IMR-90 (cell line): ENCODE data around the gene B4GALNT3. TPM values are rescaled to one million over a fixed set of nuclear protein-coding genes. Genes with fewer than 3 reads are reported as not detected.

Experiments
- ATAC-seq: fragments of 200-7000 bp; cut with Tn5 transposase; 2 replicates; pipeline ENCODE4 v1.9.1; 2020; ENCODE audit warnings: low read depth, mild to moderate bottlenecking, moderate library complexity
- BruUV-seq: library from RNA; stranded (reverse); fragments of 400-500 nt; replicated peaks from 2 replicates; lab custom pipeline; 2021; lab: Mats Ljungman, UMichigan
- CTCF ChIA-PET: fragments of 300-600 bp; formaldehyde crosslinking; extraction: SDS; loops from one replicate; lab custom pipeline; 2021; ENCODE audit warnings: antibody characterized with exemption; lab: Yijun Ruan, JAX
- POLR2A ChIA-PET: fragments of 300-600 bp; sonication (Branson Sonifier 250); formaldehyde crosslinking; loops from one replicate; lab custom pipeline; 2022; ENCODE audit warnings: antibody characterized with exemption; ENCODE audit not compliant: unreplicated experiment; lab: Charles Lee
- DNase-seq: peaks from one replicate; pipeline ENCODE4 v3.0.0; 2013
- H2AFZ ChIP-seq: replicated peaks from 2 replicates; pipeline ENCODE3; 2013; ENCODE audit warnings: low read length, mild to moderate bottlenecking; ENCODE audit not compliant: poor library complexity
- H2AK5ac ChIP-seq: 2 replicates; pipeline ENCODE4 v1.6.1; 2013; ENCODE audit warnings: low read depth, low read length, inconsistent platforms
- H2AK9ac ChIP-seq: replicated peaks from 2 replicates; pipeline ENCODE3; 2013; ENCODE audit warnings: mild to moderate bottlenecking, low read depth, low read length, moderate library complexity; ENCODE audit not compliant: poor library complexity
- H2BK120ac ChIP-seq: 2 replicates; pipeline ENCODE4 v1.6.1; 2013; ENCODE audit warnings: low read depth, low read length, inconsistent platforms
- H2BK15ac ChIP-seq: 3 replicates; pipeline ENCODE4 v1.6.1; 2013; ENCODE audit warnings: low read depth, low read length, inconsistent platforms
- H2BK20ac ChIP-seq: 2 replicates; pipeline ENCODE4 v1.6.1; 2013; ENCODE audit warnings: low read depth, mild to moderate bottlenecking, inconsistent platforms, low read length, moderate library complexity
- H2BK5ac ChIP-seq: 2 replicates; pipeline ENCODE4 v1.6.1; 2013; ENCODE audit warnings: mild to moderate bottlenecking, low read depth, low read length, inconsistent platforms; ENCODE audit not compliant: poor library complexity, severe bottlenecking
- H3K14ac ChIP-seq: replicated peaks from 2 replicates; pipeline ENCODE4 v1.6.1; 2013; ENCODE audit warnings: low read depth, low read length, inconsistent platforms
- H3K18ac ChIP-seq: 2 replicates; pipeline ENCODE4 v1.6.1; 2013; ENCODE audit warnings: low read depth, low read length, control low read depth
- H3K23ac ChIP-seq: 2 replicates; pipeline ENCODE4 v1.6.1; 2013; ENCODE audit warnings: low read depth, low read length, inconsistent platforms
- H3K27ac ChIP-seq: 2 replicates; pipeline ENCODE4 v1.5.1; 2013; ENCODE audit warnings: mild to moderate bottlenecking, control low read depth, low read length; ENCODE audit not compliant: insufficient read depth
- H3K27me3 ChIP-seq: 2 replicates; pipeline ENCODE4 v1.6.1; 2013; ENCODE audit warnings: low read length; ENCODE audit not compliant: control insufficient read depth, insufficient read depth
- H3K36me3 ChIP-seq: 2 replicates; pipeline ENCODE4 v1.6.1; 2013; ENCODE audit warnings: low read length, mixed read lengths; ENCODE audit not compliant: control insufficient read depth, insufficient read depth
- H3K4ac ChIP-seq: 2 replicates; pipeline ENCODE4 v1.6.1; 2013; ENCODE audit warnings: low read depth, low read length, inconsistent platforms
- H3K4me1 ChIP-seq: 2 replicates; pipeline ENCODE4 v1.6.1; 2013; ENCODE audit warnings: low read length, mixed read lengths; ENCODE audit not compliant: control insufficient read depth, insufficient read depth
- H3K4me2 ChIP-seq: 2 replicates; pipeline ENCODE4 v1.6.1; 2013; ENCODE audit warnings: low read depth, mild to moderate bottlenecking, control low read depth, low read length, moderate library complexity
- H3K4me3 ChIP-seq: 2 replicates; pipeline ENCODE4 v1.5.1; 2013; ENCODE audit warnings: low read depth, mild to moderate bottlenecking, control low read depth, low read length, moderate library complexity; ENCODE audit not compliant: insufficient read depth
- H3K56ac ChIP-seq: 2 replicates; pipeline ENCODE4 v1.6.1; 2013; ENCODE audit warnings: low read length, inconsistent platforms; ENCODE audit not compliant: insufficient read depth; ENCODE audit errors: extremely low read depth
- H3K79me1 ChIP-seq, 2 experiments: 2 replicates each; pipeline ENCODE4 v1.6.1; 2013; ENCODE audit warnings: low read length in 2 of 2, inconsistent platforms in 1 of 2, low read depth in 1 of 2
- H3K9ac ChIP-seq: 2 replicates; pipeline ENCODE4 v1.6.1; 2013; ENCODE audit warnings: low read depth, low read length, control low read depth
- H3K9me1 ChIP-seq: 2 replicates; pipeline ENCODE4 v1.6.1; 2013; ENCODE audit warnings: low read length, inconsistent platforms; ENCODE audit not compliant: insufficient read depth
- H3K9me3 ChIP-seq: 2 replicates; pipeline ENCODE4 v1.6.1; 2013; ENCODE audit warnings: low read length; ENCODE audit not compliant: control insufficient read depth, insufficient read depth
- H4K20me1 ChIP-seq: 2 replicates; pipeline ENCODE4 v1.6.1; 2013; ENCODE audit warnings: low read length, inconsistent platforms; ENCODE audit not compliant: insufficient read depth
- H4K5ac ChIP-seq: 2 replicates; pipeline ENCODE4 v1.6.1; 2013; ENCODE audit warnings: mild to moderate bottlenecking, low read depth, low read length, control low read depth
- H4K8ac ChIP-seq, 2 experiments: 2 replicates each; pipeline ENCODE4 v1.6.1; 2013; ENCODE audit warnings: low read depth in 2 of 2, low read length in 2 of 2, control low read depth in 1 of 2, inconsistent platforms in 1 of 2
- H4K91ac ChIP-seq: 2 replicates; pipeline ENCODE4 v1.6.1; 2013; ENCODE audit warnings: low read depth, low read length, inconsistent platforms; ENCODE audit not compliant: insufficient read depth
- BHLHE40 ChIP-seq: fragments of 150-350 bp; IDR thresholded peaks from 2 replicates; pipeline ENCODE4 v1.6.1; 2016; ENCODE audit warnings: mild to moderate bottlenecking, low read depth, low read length
- CEBPB ChIP-seq: IDR thresholded peaks from 2 replicates; pipeline ENCODE4 v1.6.1; 2012; ENCODE audit warnings: low read depth, low read length, improper control_type of control experiment
- CHD1 ChIP-seq: IDR thresholded peaks from 2 replicates; pipeline ENCODE4 v1.6.1; 2012; ENCODE audit warnings: low read depth, low read length, improper control_type of control experiment
- FOS ChIP-seq: fragments of 150-350 bp; IDR thresholded peaks from 2 replicates; pipeline ENCODE4 v1.6.1; 2016; ENCODE audit warnings: low read depth, low read length
- MAFK ChIP-seq: IDR thresholded peaks from 2 replicates; pipeline ENCODE4 v1.6.1; 2012; ENCODE audit warnings: low read depth, low read length, improper control_type of control experiment
- MAZ ChIP-seq: IDR thresholded peaks from 2 replicates; pipeline ENCODE4 v1.6.1; 2012; ENCODE audit warnings: low read depth, mild to moderate bottlenecking, low read length, improper control_type of control experiment, moderate library complexity, borderline replicate concordance
- MXI1 ChIP-seq: IDR thresholded peaks from 2 replicates; pipeline ENCODE4 v1.6.1; 2012; ENCODE audit warnings: low read depth, mild to moderate bottlenecking, low read length, moderate library complexity, borderline replicate concordance
- NFE2L2 ChIP-seq: fragments of 150-350 bp; IDR thresholded peaks from 2 replicates; pipeline ENCODE4 v1.6.1; 2016; ENCODE audit warnings: low read depth, mild to moderate bottlenecking, low read length
- POLR2A ChIP-seq: IDR thresholded peaks from 2 replicates; pipeline ENCODE4 v1.6.1; 2012; ENCODE audit warnings: mild to moderate bottlenecking, low read depth, low read length
- RAD21 ChIP-seq: IDR thresholded peaks from 2 replicates; pipeline ENCODE4 v1.6.1; 2012; ENCODE audit warnings: low read length, improper control_type of control experiment
- RCOR1 ChIP-seq: IDR thresholded peaks from 2 replicates; pipeline ENCODE4 v1.6.1; 2012; ENCODE audit warnings: mild to moderate bottlenecking, low read length, improper control_type of control experiment; ENCODE audit not compliant: insufficient replicate concordance
- RFX5 ChIP-seq: IDR thresholded peaks from 2 replicates; pipeline ENCODE4 v1.8.0; 2012; ENCODE audit warnings: low read depth, mild to moderate bottlenecking, low read length, moderate library complexity
- SMC3 ChIP-seq: fragments of 150-350 bp; IDR thresholded peaks from 2 replicates; pipeline ENCODE4 v1.6.1; 2016; ENCODE audit warnings: low read depth, mild to moderate bottlenecking, antibody characterized with exemption, low read length, moderate library complexity
- WGBS, 2 experiments: methylation state at CpG; one replicate each; pipeline versions ENCODE4 v1.1.5 to v1.1.7; 2013; ENCODE audit warnings: missing lambda C conversion rate in 2 of 2; ENCODE audit not compliant: insufficient read length in 1 of 2; ENCODE audit errors: extremely low coverage in 2 of 2; 5-methylcytosine and 5-hydroxymethylcytosine counted together
- dilution Hi-C: fragments of 300-500 bp; cut with HindIII; formaldehyde crosslinking; loops from one replicate; pipeline ENCODE4 v1.14.3; 2018; ENCODE audit warnings: low sequenced_read_pairs; ENCODE audit not compliant: unreplicated experiment
- in situ Hi-C: fragments of 300-500 bp; cut with MboI; formaldehyde crosslinking; loops from 3 replicates; pipeline ENCODE4 v1.14.3; 2019; ENCODE audit warnings: low sequenced_read_pairs, inconsistent platforms, mixed read lengths
- intact Hi-C: fragments of 100-400 bp; cut with micrococcal nuclease; formaldehyde crosslinking; loops from 2 replicates; pipeline ENCODE4 v1.10.0; 2022
- polyA plus RNA-seq, 3 experiments: library from polyadenylated mRNA; depleted of rRNA; stranded (reverse); fragments of >200 nt; gene quantifications; 2 replicates each; pipeline ENCODE4 v1.2.3, GENCODE V29; 2012; ENCODE audit warnings: low replicate concordance in 1 of 3
- total RNA-seq: library from RNA; depleted of rRNA; stranded (reverse); fragments of >200 nt; gene quantifications from 2 replicates; pipeline ENCODE4 v1.2.3, GENCODE V29; 2012
- TF ChIP-seq, protein P1 (sequence below): conservative IDR thresholded peaks from 2 replicates; pipeline ENCODE4 v1.5.1; 2012; ENCODE audit warnings: mild to moderate bottlenecking, low read depth, low read length, improper control_type of control experiment
- TF ChIP-seq, protein P2 (sequence below): fragments of 150-350 bp; IDR thresholded peaks from 2 replicates; pipeline ENCODE4 v1.6.1; 2017; ENCODE audit warnings: mild to moderate bottlenecking, antibody characterized with exemption, low read length, low read depth
- TF ChIP-seq, protein P3 (sequence below): fragments of 150-350 bp; IDR thresholded peaks from 2 replicates; pipeline ENCODE4 v1.6.1; 2016; ENCODE audit warnings: low read depth, mild to moderate bottlenecking, low read length, moderate library complexity, borderline replicate concordance

The B4GALNT3 gene
- total and polyA plus RNA-seq, 2 of the 4 experiments (the other 2 are of a cell fraction): not detected

DNA sequence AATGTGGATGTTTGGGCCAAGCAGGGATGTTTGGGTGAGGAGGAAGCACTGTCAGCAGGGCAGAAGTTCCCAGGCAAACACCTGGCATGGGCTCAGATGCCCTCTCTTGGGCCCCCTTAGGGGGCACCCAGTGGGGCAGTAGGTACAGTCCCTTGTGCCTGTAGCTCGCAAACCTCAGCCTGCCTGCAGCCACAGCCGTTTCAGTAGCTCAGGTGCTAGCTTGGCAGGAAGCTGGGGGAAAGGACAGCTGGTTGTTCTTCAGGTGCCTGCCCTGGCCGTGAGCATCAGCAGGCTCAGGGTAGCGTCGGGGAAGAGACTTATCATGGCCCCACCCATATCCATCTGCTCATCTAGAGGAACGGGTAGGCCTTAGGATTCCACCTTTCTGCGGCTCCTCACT lies 67.5 kb downstream of the B4GALNT3 start:
- in situ Hi-C loops (no loop called here), dilution Hi-C loops (no loop called here), intact Hi-C loops (no loop called here)
- no peak overlapping the region for H3K56ac ChIP-seq
- no peak overlapping the region for H4K8ac ChIP-seq
- H2BK120ac ChIP-seq: no peak overlapping the region
- no peak overlapping the region for H4K5ac ChIP-seq
- no peaks in the 10 kb centered on the region for H4K20me1 ChIP-seq
- no peak overlapping the region for H2BK5ac ChIP-seq
- POLR2A ChIA-PET: no interaction called here
- no peak for ATAC-seq
- no peaks in the 10 kb centered on the region for H3K4me1 ChIP-seq
- H4K91ac ChIP-seq: no peak overlapping the region
- peaks cover 40% of the 10 kb centered on the region for H3K27me3 ChIP-seq
- no peaks in the 10 kb centered on the region for H3K36me3 ChIP-seq
- no peak overlapping the region for H2AK5ac ChIP-seq
- H2AK9ac ChIP-seq: no peak overlapping the region
- DNase-seq: no peak
- no peak overlapping the region for H3K4me3 ChIP-seq
- no peak overlapping the region for H2BK20ac ChIP-seq
- H3K9me3 ChIP-seq: peaks cover under 1% of the 10 kb centered on the region; the same call in 1 of the 2 replicates
- TF ChIP-seq RFX5 (no peak), RCOR1 (no peak), RAD21 (no peak), CHD1 (no peak), FOS (no peak), BHLHE40 (no peak), CEBPB (no peak), MAZ (no peak), MXI1 (no peak), POLR2A (no peak), SMC3 (no peak), NFE2L2 (no peak), MAFK (no peak)
- TF ChIP-seq, protein P1, sequence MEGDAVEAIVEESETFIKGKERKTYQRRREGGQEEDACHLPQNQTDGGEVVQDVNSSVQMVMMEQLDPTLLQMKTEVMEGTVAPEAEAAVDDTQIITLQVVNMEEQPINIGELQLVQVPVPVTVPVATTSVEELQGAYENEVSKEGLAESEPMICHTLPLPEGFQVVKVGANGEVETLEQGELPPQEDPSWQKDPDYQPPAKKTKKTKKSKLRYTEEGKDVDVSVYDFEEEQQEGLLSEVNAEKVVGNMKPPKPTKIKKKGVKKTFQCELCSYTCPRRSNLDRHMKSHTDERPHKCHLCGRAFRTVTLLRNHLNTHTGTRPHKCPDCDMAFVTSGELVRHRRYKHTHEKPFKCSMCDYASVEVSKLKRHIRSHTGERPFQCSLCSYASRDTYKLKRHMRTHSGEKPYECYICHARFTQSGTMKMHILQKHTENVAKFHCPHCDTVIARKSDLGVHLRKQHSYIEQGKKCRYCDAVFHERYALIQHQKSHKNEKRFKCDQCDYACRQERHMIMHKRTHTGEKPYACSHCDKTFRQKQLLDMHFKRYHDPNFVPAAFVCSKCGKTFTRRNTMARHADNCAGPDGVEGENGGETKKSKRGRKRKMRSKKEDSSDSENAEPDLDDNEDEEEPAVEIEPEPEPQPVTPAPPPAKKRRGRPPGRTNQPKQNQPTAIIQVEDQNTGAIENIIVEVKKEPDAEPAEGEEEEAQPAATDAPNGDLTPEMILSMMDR: no peak
- TF ChIP-seq, protein P2, sequence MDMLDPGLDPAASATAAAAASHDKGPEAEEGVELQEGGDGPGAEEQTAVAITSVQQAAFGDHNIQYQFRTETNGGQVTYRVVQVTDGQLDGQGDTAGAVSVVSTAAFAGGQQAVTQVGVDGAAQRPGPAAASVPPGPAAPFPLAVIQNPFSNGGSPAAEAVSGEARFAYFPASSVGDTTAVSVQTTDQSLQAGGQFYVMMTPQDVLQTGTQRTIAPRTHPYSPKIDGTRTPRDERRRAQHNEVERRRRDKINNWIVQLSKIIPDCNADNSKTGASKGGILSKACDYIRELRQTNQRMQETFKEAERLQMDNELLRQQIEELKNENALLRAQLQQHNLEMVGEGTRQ: no peak
- TF ChIP-seq, protein P3, sequence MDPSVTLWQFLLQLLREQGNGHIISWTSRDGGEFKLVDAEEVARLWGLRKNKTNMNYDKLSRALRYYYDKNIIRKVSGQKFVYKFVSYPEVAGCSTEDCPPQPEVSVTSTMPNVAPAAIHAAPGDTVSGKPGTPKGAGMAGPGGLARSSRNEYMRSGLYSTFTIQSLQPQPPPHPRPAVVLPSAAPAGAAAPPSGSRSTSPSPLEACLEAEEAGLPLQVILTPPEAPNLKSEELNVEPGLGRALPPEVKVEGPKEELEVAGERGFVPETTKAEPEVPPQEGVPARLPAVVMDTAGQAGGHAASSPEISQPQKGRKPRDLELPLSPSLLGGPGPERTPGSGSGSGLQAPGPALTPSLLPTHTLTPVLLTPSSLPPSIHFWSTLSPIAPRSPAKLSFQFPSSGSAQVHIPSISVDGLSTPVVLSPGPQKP: no peak
- no peaks in the 10 kb centered on the region for H3K79me1 ChIP-seq
- no peak overlapping the region for H3K27ac ChIP-seq
- H3K14ac ChIP-seq: no peak overlapping the region
- no peak overlapping the region for H3K18ac ChIP-seq
- H3K9me1 ChIP-seq: 0 out of 2 replicates have a peak, but pooled peaks cover 3% of the 10 kb centered on the region
- CTCF ChIA-PET: interaction anchor here (0.7 kb wide), 1 partner anchor 9 kb away, joined by 3 read pairs; no protein-coding TSS in a partner anchor
- no peak overlapping the region for H2BK15ac ChIP-seq
- H3K9ac ChIP-seq: no peak overlapping the region
- no peak overlapping the region for H3K23ac ChIP-seq
- no peak overlapping the region for H2AFZ ChIP-seq
- no peak overlapping the region for H3K4me2 ChIP-seq
- H3K4ac ChIP-seq: no peak overlapping the region
- no TSS peak for BruUV-seq
- WGBS, 2 experiments: no CpG with 5 or more reads among the region's 7 CpGs
